ENCODE results near the gene MYOD1.

MYOD1 gene

GRCh38 chr11:17735818-17736578 is 16.6 kb downstream of the MYOD1 start:
- no peak for DNase-seq

DNA sequence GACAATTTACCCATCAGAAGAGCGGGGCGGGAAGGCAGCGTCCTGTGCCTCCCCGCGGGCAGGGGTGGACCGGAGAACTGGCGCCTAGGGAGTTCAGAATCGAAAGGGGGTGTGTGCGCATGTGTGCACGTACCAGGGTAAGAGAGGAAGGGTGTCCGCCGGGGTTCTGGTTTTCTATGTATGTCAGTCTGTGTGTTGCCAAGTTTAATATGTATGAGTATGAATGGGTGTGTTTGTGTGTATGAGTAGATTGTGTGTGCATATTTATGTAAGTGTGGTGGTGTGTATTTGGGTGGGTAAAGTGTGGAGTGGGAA is 17.2 kb downstream of the MYOD1 start:
- DNase-seq, result no peak

- DNase-seq, result no peak
Measured at GRCh38 chr11:17736930-17737817, 17.8 kb downstream of the MYOD1 start.

- DNase-seq, result no peak
Measured at GRCh38 chr11:17738151-17738973, 19.0 kb downstream of the MYOD1 start.

DNA sequence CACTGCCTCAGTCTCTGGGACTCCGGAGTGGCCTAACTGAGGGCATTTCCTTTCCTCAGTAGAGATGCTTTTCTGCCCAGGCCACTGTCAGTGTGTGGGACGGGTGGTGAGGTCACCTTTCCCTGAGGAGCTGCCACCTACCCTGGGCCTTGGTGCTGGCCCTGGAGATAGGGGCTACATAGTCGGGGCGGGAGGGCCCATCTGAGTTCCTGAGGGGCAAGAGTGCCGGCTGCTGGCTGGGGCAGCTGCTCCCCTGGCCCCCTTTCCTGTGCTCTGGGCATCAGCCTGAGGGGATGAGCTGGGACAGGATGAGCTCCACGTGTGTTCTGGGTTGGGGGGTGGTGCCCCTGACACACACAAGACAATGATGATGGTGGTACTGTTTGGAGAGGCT is 20.6 kb downstream of the MYOD1 start:
- no peak for DNase-seq

GRCh38 chr11:17740649-17741235 is 21.4 kb downstream of the MYOD1 start:
- DNase-seq, result no peak

DNA sequence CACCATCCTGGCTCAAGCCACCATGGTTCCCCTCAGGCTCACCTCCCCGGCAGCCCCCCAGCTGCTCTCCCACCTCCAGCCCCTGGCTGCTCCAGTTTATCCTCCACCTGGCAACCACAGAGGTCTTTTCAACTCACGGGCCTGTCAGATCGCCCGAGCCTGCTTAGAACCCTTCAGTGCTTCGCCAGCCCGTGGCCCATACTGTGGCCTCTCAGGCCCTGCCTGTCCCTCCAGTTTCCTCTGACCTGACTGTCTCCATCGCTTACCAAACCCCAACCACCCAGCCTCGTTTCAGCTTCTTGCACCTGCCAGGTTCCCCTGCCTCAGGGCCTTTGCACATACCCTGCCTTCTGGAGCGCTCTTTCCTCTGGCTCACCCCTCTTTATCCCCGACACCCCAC is 22.1 kb downstream of the MYOD1 start:
- DNase-seq, result no peak

- no peak for DNase-seq
Measured at GRCh38 chr11:17742019-17742418, 22.6 kb downstream of the MYOD1 start.

DNA sequence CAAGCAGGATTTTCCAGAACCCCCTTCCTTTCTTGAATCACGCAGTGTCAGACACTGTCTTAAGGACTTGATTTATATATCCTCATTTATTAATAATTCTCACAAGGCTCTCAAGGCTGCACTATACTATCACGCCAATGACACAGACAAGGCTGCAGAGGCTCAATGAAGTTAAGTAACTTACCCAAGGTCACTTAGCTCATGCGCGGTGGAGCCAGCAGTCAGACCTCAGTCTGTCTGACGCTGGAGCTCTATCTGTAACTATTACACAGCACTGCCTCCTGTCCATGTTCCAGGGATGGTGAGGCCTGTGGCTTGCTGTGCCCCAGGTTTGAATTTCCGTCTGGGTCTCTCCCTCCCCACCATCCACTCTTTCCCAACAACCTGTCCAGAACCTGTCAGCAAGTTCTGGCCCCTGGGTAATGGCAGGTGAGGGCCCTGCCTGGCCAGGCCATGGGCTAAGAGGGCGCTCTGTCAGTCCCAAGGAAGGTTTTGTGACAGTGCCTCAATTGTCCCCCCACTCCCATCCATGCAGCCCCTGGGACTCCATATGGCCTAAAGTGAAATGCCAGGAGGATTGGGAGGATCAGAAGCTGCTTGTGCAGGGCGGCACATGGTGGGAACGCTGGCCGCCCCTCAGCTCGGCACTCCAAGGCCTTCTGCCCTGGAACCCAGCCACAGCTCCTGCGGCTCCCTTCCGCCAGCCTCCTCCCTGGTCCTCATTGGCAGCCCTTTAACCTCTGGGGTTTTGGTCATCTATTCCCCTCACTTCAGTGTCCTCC is 23.8 kb downstream of the MYOD1 start:
- DNase-seq, result no peak

GRCh38 chr11:17743808-17744119 is 24.4 kb downstream of the MYOD1 start:
- peak; percentile 49 for DNase-seq

- peak; percentile 33 for DNase-seq
Measured at GRCh38 chr11:17744151-17744940, 25.0 kb downstream of the MYOD1 start.

GRCh38 chr11:17745023-17745772 is 25.8 kb downstream of the MYOD1 start:
- no peak for DNase-seq

- no peak for DNase-seq
Measured at GRCh38 chr11:17746096-17746495, 26.7 kb downstream of the MYOD1 start.

DNA sequence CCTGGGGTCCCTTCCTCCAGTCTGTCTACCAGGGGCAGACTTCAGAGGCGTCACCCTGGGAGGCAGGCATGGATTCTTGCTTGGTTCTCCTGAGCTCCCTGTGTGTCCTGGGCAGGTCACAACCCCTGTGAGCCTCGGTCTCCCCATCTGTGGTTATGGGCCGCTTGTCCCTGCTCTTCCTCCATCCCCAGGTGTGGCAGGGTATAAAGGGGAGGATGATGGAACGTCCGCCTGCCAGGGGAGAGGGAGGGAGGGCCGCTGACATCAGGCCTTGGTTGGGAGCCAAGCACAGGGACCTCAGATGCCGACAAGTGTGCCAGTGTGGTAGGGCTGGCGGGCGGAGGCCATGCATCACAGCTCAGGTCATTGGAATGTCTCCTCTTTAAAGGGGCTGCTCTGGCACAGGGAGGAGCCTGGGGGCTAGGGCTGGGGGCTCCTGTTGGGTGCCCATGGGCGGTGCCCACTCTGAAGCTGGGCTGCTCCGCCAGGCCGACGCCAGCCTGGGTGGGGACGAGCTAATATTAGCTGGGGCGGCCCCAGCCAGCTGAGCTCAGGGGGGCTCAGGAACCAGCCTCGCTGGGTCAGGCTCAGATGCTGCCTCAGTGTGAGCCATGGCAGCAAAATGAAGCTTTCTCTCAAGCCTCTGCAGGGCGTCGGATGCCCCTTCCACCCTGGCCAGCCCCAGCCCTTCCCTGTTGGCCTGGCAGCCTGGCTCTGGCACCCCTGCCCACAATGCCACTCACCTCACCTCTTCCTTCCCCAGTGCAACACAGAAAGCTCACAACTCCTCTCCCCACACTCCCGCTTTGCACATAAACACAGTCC is 28.0 kb downstream of the MYOD1 start:
- DNase-seq, result no peak

- no peak for DNase-seq
Measured at GRCh38 chr11:17748044-17748443, 28.7 kb downstream of the MYOD1 start.

- no peak for DNase-seq
Measured at GRCh38 chr11:17748761-17749721, 29.7 kb downstream of the MYOD1 start.

DNA sequence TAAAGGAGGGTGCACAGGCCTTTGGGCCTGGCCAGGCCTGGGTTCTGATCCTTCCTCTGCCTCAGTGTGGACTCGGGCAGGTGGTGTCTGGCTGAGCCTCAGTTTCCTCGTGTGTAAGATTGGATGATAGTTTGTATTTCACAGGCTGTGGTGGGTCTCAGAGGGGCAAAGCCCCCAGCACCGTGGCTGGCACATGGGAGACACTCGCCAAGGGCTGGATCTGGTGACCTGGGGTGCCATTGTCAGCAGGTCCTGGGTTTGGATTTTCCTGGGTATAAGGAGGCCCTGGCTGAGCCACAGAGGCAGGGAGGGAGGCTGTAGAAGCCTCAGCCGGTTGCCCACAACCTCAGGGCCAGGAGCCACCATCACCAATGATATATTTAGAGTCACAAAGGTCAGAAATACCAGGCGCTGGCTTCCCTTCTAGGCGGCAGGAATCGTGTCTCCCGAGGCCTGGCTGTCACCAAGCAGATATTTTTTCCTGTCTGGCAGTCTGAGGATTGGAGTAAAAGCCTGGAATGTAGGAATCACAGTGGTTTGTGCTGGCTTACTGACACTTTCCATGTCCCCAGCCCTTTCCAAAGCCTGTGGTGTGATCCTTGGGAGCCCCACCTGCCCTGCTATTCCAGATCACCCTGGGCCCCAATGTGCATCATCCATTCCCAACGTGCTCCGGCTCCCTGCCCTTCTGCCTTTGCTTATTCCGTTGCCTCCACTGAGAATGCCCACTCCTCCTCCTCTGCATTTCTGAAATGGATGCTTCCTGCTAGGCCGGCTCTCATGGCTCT is 30.8 kb downstream of the MYOD1 start:
- DNase-seq, result no peak

GRCh38 chr11:17750801-17751165 is 31.4 kb downstream of the MYOD1 start:
- no peak for DNase-seq

Measured in fibroblast of upper back skin (primary cell).